PC-9 (cell line): ENCODE measurements around the gene SDHB. TPM values are rescaled to one million over a fixed set of nuclear protein-coding genes. Genes with fewer than 3 reads are reported as not detected.

ENCODE experiments used
- Bru-seq: library from RNA; stranded (reverse); fragments of 400-500 nt; gene quantifications from one replicate; lab custom pipeline; 2021; lab: Mats Ljungman, UMichigan
- BruChase-seq, 2 experiments: library from RNA; stranded (reverse); fragments of 400-500 nt; gene quantifications; one replicate each; lab custom pipeline; 2021; lab: Mats Ljungman, UMichigan
- BruUV-seq: library from RNA; stranded (reverse); fragments of 400-500 nt; replicated peaks from 2 replicates; lab custom pipeline; 2021; lab: Mats Ljungman, UMichigan
- CTCF ChIA-PET: fragments of 300-600 bp; sonication (Branson Sonifier 250); formaldehyde crosslinking; loops from one replicate; lab custom pipeline; 2022; ENCODE audit warnings: antibody characterized with exemption; lab: Charles Lee
- POLR2A ChIA-PET: fragments of 300-600 bp; sonication (Branson Sonifier 250); formaldehyde crosslinking; loops from one replicate; lab custom pipeline; 2022; ENCODE audit warnings: antibody characterized with exemption; ENCODE audit not compliant: unreplicated experiment; lab: Charles Lee
- DNase-seq, 2 experiments: peaks; one replicate each; pipeline versions ENCODE4 v3.0.0 to v3.0.0-alpha.2; 2015 to 2022; ENCODE audit warnings: mixed read lengths in 1 of 2
- H2AFZ ChIP-seq: fragments of 200-600 bp; sonication (generic); 2 replicates; pipeline ENCODE4 v1.8.1; 2017; ENCODE audit warnings: antibody characterized with exemption
- H3F3A ChIP-seq: fragments of 200-600 bp; sonication (generic); 2 replicates; pipeline ENCODE4 v1.8.1; 2017; ENCODE audit warnings: antibody characterized with exemption, mild to moderate bottlenecking, low read depth; ENCODE audit not compliant: insufficient read depth
- H3K27ac ChIP-seq: fragments of 200-600 bp; sonication (generic); 2 replicates; pipeline ENCODE4 v1.6.1; 2016; ENCODE audit warnings: mixed run types
- H3K27me3 ChIP-seq: fragments of 200-600 bp; sonication (generic); 2 replicates; pipeline ENCODE4 v1.6.1; 2016; ENCODE audit warnings: low read depth, mixed run types; ENCODE audit not compliant: insufficient read depth
- H3K36me3 ChIP-seq: fragments of 200-600 bp; sonication (generic); 2 replicates; pipeline ENCODE4 v1.6.1; 2016; ENCODE audit warnings: low read depth, mixed run types
- H3K4me1 ChIP-seq: fragments of 200-600 bp; sonication (generic); replicated peaks from 2 replicates; pipeline ENCODE4 v1.6.1; 2016; ENCODE audit warnings: mixed run types; ENCODE audit not compliant: insufficient read depth
- H3K4me2 ChIP-seq: fragments of 200-600 bp; sonication (generic); 2 replicates; pipeline ENCODE4 v1.6.1; 2017; ENCODE audit warnings: mixed run types
- H3K4me3 ChIP-seq: fragments of 200-600 bp; sonication (generic); 2 replicates; pipeline ENCODE4 v1.6.1; 2016; ENCODE audit warnings: mixed run types
- H3K79me2 ChIP-seq: fragments of 200-600 bp; sonication (generic); 2 replicates; pipeline ENCODE4 v1.6.1; 2017; ENCODE audit warnings: low read depth, mixed run types
- H3K9me2 ChIP-seq: fragments of 200-600 bp; sonication (generic); 2 replicates; pipeline ENCODE4 v1.8.1; 2017; ENCODE audit warnings: mild to moderate bottlenecking; ENCODE audit not compliant: insufficient read depth
- H3K9me3 ChIP-seq: fragments of 200-600 bp; sonication (generic); 2 replicates; pipeline ENCODE4 v1.8.1; 2016; ENCODE audit warnings: low read depth; ENCODE audit not compliant: insufficient read depth
- H4K20me1 ChIP-seq: fragments of 200-600 bp; sonication (generic); 2 replicates; pipeline ENCODE4 v1.8.1; 2017; ENCODE audit not compliant: insufficient read depth
- CTCF ChIP-seq: fragments of 200-600 bp; sonication (generic); conservative IDR thresholded peaks from 2 replicates; pipeline ENCODE4 v1.6.1; 2017; ENCODE audit warnings: mixed run types, antibody characterized with exemption, mild to moderate bottlenecking, moderate library complexity
- EZH2 ChIP-seq: fragments of 200-600 bp; sonication (generic); IDR thresholded peaks from 2 replicates; pipeline ENCODE4 v1.8.0; 2017; ENCODE audit warnings: antibody characterized with exemption, low read depth
- intact Hi-C: fragments of 100-400 bp; cut with micrococcal nuclease; formaldehyde crosslinking; loops from one replicate; pipeline ENCODE4 v1.10.0; 2022; ENCODE audit not compliant: unreplicated experiment
- long read RNA-seq: library from polyadenylated mRNA; stranded (forward); transcript quantifications from one replicate; pipeline ENCODE4 v2.0.0, GENCODE V29; 2022
- total RNA-seq: library from RNA; stranded (reverse); gene quantifications from 2 replicates; pipeline ENCODE4 v1.2.3, GENCODE V29; 2021

The SDHB gene
- 101 and 123 TPM in 2 replicates for total RNA-seq
- percentile 73 among the genes with signal in this experiment for Bru-seq, nascent RNA
- percentile 63 among the genes with signal in this experiment for BruChase-seq, experiment 1, labeled RNA remaining after a 2-hour chase
- percentile 72 among the genes with signal in this experiment for BruChase-seq, experiment 2, labeled RNA remaining after a 6-hour chase
- long read RNA-seq, transcript SDHB-201 (8 exons, 1,153 nt) = major isoform, 233 of 252 reads
- long read RNA-seq, partial matches to known transcripts = 14 of 252 reads
- long read RNA-seq, other reads (novel, unspliced or antisense) = 5 of 252 reads

GRCh38 chr1:17053685-17054410, at the start of gene SDHB:
Gene SDHB (minus strand): TSS chr1:17054032. CDS start chr1:17054019, 13 bp downstream.
- POLR2A ChIA-PET = interaction anchor here (0.6 kb wide), 1 partner anchor 315 kb away, joined by 9 read pairs; no protein-coding TSS in a partner anchor
- Histone ChIP-seq H2AFZ (peak within 1 kb of the TSS; percentile 81), H3K9me3 (no peaks in the 10 kb centered on the region), H4K20me1 (no peaks in the 10 kb centered on the region), H3K36me3 (0 out of 2 replicates have a peak, but pooled peaks cover 7% of the 10 kb centered on the region), H3K4me2 (peak within 1 kb of the TSS; percentile 91), H3K9me2 (no peaks in the 10 kb centered on the region), H3F3A (no peaks in the 10 kb centered on the region), H3K4me3 (peak within 1 kb of the TSS; percentile 71), H3K79me2 (peaks cover 38% of the 10 kb centered on the region), H3K27ac (peak within 1 kb of the TSS; percentile 38; the same call in 1 of the 2 replicates), H3K27me3 (no peaks in the 10 kb centered on the region), H3K4me1 (peaks cover 7% of the 10 kb centered on the region; the same call in 1 of the 2 replicates)
- peak; percentile 84 to 98 for DNase-seq
- TF ChIP-seq EZH2 (no peak), CTCF (no peak)
- intact Hi-C loops = loop anchor here (5.0 to 10.0 kb wide), 3 partner anchors 152 to 551 kb away; no protein-coding TSS in a partner anchor
- BruUV-seq = no TSS peak
- CTCF ChIA-PET = no interaction called here

GRCh38 chr1:17102232-17102631, 48.4 kb upstream of the SDHB start:
- no peaks in the 10 kb centered on the region for H3K9me2 ChIP-seq
- no peak overlapping the region for H2AFZ ChIP-seq
- H3K4me2 ChIP-seq = no peak overlapping the region
- ChIA-PET POLR2A (no interaction called here), CTCF (no interaction called here)
- no peaks in the 10 kb centered on the region for H3K79me2 ChIP-seq
- no peak overlapping the region for H3K27ac ChIP-seq
- no peaks in the 10 kb centered on the region for H3K9me3 ChIP-seq
- no peaks in the 10 kb centered on the region for H4K20me1 ChIP-seq
- peaks cover 4% of the 10 kb centered on the region; the same call in 1 of the 2 replicates for H3F3A ChIP-seq
- H3K27me3 ChIP-seq = no peaks in the 10 kb centered on the region
- H3K36me3 ChIP-seq = no peaks in the 10 kb centered on the region
- DNase-seq = no peak
- no peak for TF ChIP-seq EZH2
- no peak for TF ChIP-seq CTCF
- intact Hi-C loops = no loop called here
- no TSS peak for BruUV-seq
- H3K4me3 ChIP-seq = no peak overlapping the region
- H3K4me1 ChIP-seq = peaks cover 5% of the 10 kb centered on the region; the same call in 1 of the 2 replicates

- no peaks in the 10 kb centered on the region for H3K36me3 ChIP-seq
- BruUV-seq = no TSS peak
- DNase-seq = no peak
- CTCF ChIA-PET = no interaction called here
- H3K9me3 ChIP-seq = no peaks in the 10 kb centered on the region
- peaks cover 5% of the 10 kb centered on the region; the same call in 1 of the 2 replicates for H3K4me1 ChIP-seq
- no peaks in the 10 kb centered on the region for H3K27me3 ChIP-seq
- peaks cover 4% of the 10 kb centered on the region; the same call in 1 of the 2 replicates for H3F3A ChIP-seq
- H2AFZ ChIP-seq = no peak overlapping the region
- H3K27ac ChIP-seq = no peak overlapping the region
- intact Hi-C loops = no loop called here
- no peaks in the 10 kb centered on the region for H3K9me2 ChIP-seq
- no peak overlapping the region for H3K4me2 ChIP-seq
- TF ChIP-seq EZH2 (no peak), CTCF (no peak)
- no peak overlapping the region for H3K4me3 ChIP-seq
- POLR2A ChIA-PET = no interaction called here
- H3K79me2 ChIP-seq = no peaks in the 10 kb centered on the region
- H4K20me1 ChIP-seq = no peaks in the 10 kb centered on the region
Measured at GRCh38 chr1:17101261-17101660, 47.4 kb upstream of the SDHB start.
